GM21786 (cell line): ENCODE measurements around the gene FOXO6.

ENCODE experiments used
- ATAC-seq: cut with Tn5 transposase; IDR thresholded peaks from one replicate; pipeline ENCODE4 v1.9.1; 2021; ENCODE audit not compliant: unreplicated experiment

FOXO6 gene

DNA sequence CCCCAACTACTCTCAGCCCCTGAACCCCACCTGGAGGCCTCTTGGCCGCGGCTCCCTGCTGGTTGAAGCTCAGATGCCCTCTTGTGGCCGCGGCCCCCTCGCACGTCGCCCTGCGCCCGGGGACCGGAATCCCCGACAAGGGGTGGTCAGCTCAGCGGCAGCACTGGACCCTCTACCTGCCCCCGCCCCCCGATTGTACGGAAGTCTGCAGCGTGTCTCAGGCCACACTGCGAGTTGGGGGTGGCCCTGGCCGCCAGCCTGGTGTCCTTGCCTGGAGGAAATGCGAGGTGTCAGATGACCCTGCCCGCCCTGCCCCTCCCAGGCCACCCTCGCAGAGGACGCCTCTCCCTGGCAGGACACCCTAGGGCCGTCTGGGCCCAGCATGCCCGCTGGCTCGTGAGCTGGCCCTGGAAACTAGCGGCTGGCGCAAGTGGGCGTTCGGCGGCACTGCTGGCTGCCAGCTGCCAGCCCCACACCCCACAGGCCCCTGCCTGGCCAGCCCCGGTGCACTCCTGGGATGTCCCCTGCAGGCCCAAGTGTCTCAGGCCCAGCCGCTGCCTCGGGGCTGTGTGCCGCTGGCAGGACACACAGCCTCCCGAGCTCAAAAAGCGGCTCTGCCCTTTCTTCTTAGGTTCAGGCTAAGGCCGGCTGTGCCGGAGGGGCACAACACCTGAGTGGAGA is 62.4 kb downstream of the FOXO6 start:
- ATAC-seq: no peak

GRCh38 chr1:41424581-41425118 is 63.4 kb downstream of the FOXO6 start:
- no peak for ATAC-seq

DNA sequence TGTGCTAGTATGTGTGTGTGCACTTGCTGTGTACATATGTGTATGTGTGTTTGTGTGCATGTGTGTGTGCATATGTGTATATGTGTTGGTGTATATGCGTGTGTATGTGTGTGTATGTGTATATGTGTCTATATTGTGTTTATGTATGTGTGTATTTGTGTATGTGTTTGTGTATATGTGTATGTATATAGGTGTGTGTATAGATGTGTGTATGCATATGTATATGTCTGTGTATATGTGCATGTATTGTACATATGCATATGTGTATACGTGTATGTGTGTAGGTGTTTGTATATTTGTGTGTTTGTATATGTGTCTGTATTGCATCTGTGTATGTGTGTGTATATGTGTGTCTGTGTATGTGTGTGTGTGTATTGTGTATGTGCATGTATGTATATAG is 64.1 kb downstream of the FOXO6 start:
- ATAC-seq: no peak

GRCh38 chr1:41426201-41426890 is 65.1 kb downstream of the FOXO6 start:
- ATAC-seq: no peak

- ATAC-seq: no peak
These were observed 66.1 kb downstream of the FOXO6 start for GRCh38 chr1:41427122-41427913.

DNA sequence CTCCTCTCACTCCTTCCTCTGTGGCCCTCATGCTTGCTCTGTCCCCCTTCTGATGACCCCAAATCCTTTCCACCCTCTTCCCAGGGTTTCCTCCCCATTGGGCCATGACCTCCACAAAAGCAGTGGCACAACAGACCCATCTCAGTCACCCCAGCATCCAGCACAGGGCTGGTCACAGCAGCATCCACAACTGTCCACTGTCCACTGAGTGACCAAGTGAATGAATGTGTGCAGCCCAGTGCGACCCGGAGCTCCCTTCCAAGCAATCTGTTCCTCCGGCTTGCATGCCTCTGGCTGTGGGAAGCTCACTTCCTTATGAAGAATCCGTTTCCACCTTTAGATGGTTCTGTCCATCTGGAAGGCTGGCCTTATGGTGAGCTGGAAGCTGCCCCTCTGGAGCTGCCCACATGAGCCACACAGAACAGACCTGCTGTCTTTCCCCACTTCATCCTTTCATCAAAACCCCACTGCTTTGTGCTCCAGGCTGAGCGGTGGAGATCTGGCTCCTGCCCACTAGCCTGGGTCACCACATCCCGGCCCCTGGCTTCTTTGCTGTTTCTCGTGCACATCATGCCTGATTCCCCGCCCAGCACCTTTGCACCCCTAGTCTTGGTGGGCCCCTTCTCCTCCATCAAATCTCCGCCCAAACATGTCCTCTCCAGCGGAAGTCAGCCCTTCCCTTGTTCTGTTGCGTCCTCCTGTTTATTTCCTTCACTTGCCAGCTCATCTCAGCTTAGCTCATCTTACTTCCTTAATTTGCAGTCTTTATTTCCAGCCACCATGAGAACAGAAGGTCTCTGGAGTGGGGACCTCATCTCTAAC is 66.9 kb downstream of the FOXO6 start:
- no peak for ATAC-seq

DNA sequence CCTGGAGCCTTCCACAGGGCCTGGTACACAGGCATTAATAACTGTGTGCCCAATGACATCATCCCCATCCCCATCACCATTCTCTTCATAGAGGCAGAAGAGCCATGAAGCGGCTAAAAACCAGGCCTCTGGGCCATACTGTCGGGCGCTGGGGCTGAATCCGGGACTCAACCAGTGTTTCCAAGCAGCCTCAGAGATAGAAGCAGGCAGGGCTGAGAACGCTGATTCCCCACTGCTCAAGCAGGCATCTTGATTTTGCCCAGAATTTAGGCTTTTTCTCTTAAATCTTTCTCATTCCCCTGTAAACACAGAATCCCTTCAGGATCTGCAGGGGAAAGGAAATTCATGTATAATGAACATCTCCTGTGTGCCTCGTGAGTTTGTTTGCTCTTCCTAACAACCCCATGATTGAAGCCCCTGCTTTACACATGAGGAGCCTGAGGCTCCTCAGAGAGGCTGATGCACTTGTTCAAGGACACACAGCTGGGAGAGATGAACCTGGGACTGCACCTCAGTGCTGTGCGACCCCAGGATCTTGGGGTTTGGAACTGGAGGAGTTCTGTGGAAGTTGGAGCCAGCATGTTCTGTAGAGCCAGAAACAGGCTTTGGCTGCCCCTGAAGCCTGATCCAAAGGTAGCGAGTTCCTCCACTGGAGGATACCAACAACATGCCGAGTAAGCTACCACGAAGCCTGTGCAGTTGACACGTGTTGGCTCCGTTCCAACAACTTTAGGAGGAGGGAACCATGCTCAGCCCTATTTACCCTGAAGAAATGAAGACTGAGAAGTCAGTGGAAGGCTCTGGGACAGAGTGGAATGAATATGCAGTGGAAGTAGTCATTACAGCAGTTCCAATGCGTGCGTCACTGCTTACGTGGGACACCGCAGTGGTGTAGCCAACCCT is 67.8 kb downstream of the FOXO6 start:
- no peak for ATAC-seq

DNA sequence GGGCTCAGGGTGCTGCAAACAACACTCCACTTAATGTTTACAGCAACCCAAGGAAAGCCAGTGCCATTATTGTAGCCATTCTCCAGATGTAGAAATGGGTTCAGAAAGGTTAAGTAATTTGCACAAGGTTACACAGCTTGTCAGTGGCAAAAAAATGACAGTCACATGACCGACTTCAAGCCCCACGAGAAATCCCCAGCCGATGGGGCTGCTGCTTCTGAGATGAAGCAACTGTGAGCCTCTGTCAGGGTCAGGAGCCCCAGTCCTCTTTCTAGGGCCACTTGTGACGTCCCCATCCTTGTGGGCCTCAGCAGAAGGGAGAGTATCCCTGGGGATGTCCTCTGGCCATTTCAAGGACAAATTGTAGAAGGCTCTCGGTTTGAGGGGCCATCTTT is 68.4 kb downstream of the FOXO6 start:
- ATAC-seq: no peak

- ATAC-seq: no peak
These were observed 68.8 kb downstream of the FOXO6 start for GRCh38 chr1:41430069-41430468.

DNA sequence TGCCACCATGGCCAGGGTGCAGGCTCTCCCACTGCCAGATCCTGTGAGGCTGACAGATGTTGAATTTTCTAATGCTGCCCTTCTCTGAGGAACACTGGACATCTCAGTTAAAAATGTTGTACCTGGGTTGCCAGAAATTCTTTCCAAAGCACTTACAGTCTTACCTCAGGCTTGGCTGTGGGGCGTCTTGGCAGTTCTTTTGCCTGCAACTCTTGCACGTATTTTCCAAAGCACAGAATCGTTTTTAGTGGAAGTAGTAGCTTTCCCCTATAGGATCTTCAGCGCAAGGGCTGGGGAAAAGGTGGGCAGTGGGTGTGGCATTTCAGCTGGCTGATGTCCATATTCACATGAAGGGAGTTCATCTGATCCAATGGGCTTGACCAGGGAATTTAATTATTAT is 69.3 kb downstream of the FOXO6 start:
- ATAC-seq: no peak

GRCh38 chr1:41431490-41432350 is 70.5 kb downstream of the FOXO6 start:
- ATAC-seq: no peak
